AG09309 (cell line): Measurements from ENCODE around the gene RERE.

Source experiments
- DNase-seq: peaks from one replicate; pipeline ENCODE4 v3.0.0-alpha.2; 2010; ENCODE audit warnings: low read depth
- H3K4me3 ChIP-seq: 2 replicates; pipeline ENCODE4 v1.5.1; 2011; ENCODE audit warnings: mild to moderate bottlenecking, low read depth, low read length, moderate library complexity; ENCODE audit not compliant: control insufficient read depth
- CTCF ChIP-seq: IDR thresholded peaks from 2 replicates; pipeline ENCODE4 v1.5.1; 2011; ENCODE audit warnings: mild to moderate bottlenecking, low read depth, low read length, inconsistent platforms; ENCODE audit not compliant: insufficient read depth, control insufficient read depth; ENCODE audit errors: missing control alignments

Gene RERE

GRCh38 chr1:8317647-8318381 lies 499.6 kb downstream of the RERE start, which contains the start of gene SLC45A1:
Gene SLC45A1 (plus strand): TSS chr1:8318114. CDS start chr1:8324330, 6,216 bp downstream.
- TF ChIP-seq CTCF, result peak; percentile 3
- DNase-seq, result no peak
- H3K4me3 ChIP-seq, result peak within 1 kb of the TSS; percentile 49

- H3K4me3 ChIP-seq, result no peak overlapping the region
- peak; percentile 7 for TF ChIP-seq CTCF
- no peak for DNase-seq
These were observed 501.6 kb downstream of the RERE start for GRCh38 chr1:8315573-8316475.

GRCh38 chr1:8314346-8315280 lies 502.8 kb downstream of the RERE start:
- peak; percentile 90 for TF ChIP-seq CTCF
- H3K4me3 ChIP-seq, result no peak overlapping the region
- peak; percentile 18 for DNase-seq

- TF ChIP-seq CTCF, result no peak
- no peak for DNase-seq
- H3K4me3 ChIP-seq, result no peak overlapping the region
These were observed 504.2 kb downstream of the RERE start for GRCh38 chr1:8313231-8313630.

- no peak for TF ChIP-seq CTCF
- no peak overlapping the region for H3K4me3 ChIP-seq
- no peak for DNase-seq
These were observed 504.9 kb downstream of the RERE start for GRCh38 chr1:8312235-8313218.
